Panc1 (cell line): Measurements from ENCODE around the gene FAM131B. TPM values are rescaled to one million over a fixed set of nuclear protein-coding genes. Genes with fewer than 3 reads are reported as not detected.

ENCODE experiments used
- ATAC-seq: fragments of 200-7000 bp; cut with Tn5 transposase; 2 replicates; pipeline ENCODE4 v1.9.1; 2020; ENCODE audit warnings: mild to moderate bottlenecking, moderate library complexity
- BruUV-seq: library from RNA; stranded (reverse); fragments of 400-500 nt; replicated peaks from 2 replicates; lab custom pipeline; 2021; lab: Mats Ljungman, UMichigan
- CTCF ChIA-PET: fragments of 300-600 bp; sonication (Branson Sonifier 250); formaldehyde crosslinking; loops from one replicate; lab custom pipeline; 2022; ENCODE audit warnings: antibody characterized with exemption; lab: Charles Lee
- POLR2A ChIA-PET: fragments of 300-600 bp; sonication (Branson Sonifier 250); formaldehyde crosslinking; loops from one replicate; lab custom pipeline; 2022; ENCODE audit warnings: antibody characterized with exemption; lab: Charles Lee
- DNase-seq: peaks from one replicate; pipeline ENCODE4 v3.0.0-alpha.2; 2010; ENCODE audit warnings: low read depth, low spot score
- H3K27ac ChIP-seq: 2 replicates; pipeline ENCODE4 v1.5.1; 2011; ENCODE audit warnings: mild to moderate bottlenecking, low read length, inconsistent platforms
- H3K27me3 ChIP-seq: fragments of 200-500 bp; sonication (Bioruptor generic); 2 replicates; pipeline ENCODE4 v1.6.0; 2014; ENCODE audit warnings: low read length, inconsistent platforms; ENCODE audit not compliant: control insufficient read depth, insufficient read depth
- H3K36me3 ChIP-seq: fragments of 200-500 bp; sonication (Bioruptor generic); 2 replicates; pipeline ENCODE4 v1.5.1; 2014; ENCODE audit warnings: inconsistent platforms, mild to moderate bottlenecking, low read length, moderate library complexity; ENCODE audit not compliant: control insufficient read depth, insufficient read depth
- H3K4me1 ChIP-seq: 2 replicates; pipeline ENCODE4 v1.5.1; 2011; ENCODE audit warnings: inconsistent platforms, mild to moderate bottlenecking, low read length, moderate library complexity; ENCODE audit not compliant: control insufficient read depth, insufficient read depth
- H3K4me3 ChIP-seq, 2 experiments: 2 replicates each; pipeline ENCODE4 v1.5.1; 2011 to 2012; ENCODE audit warnings: low read depth in 2 of 2, low read length in 2 of 2, mild to moderate bottlenecking in 2 of 2, inconsistent platforms in 1 of 2, moderate library complexity in 1 of 2
- H3K9me3 ChIP-seq: fragments of 200-500 bp; sonication (Bioruptor generic); 2 replicates; pipeline ENCODE4 v1.5.1; 2014; ENCODE audit warnings: low read depth, mild to moderate bottlenecking, inconsistent platforms, low read length, moderate library complexity; ENCODE audit not compliant: control insufficient read depth, insufficient read depth
- POLR2AphosphoS5 ChIP-seq: IDR thresholded peaks from 2 replicates; pipeline ENCODE4 v1.6.1; 2012; ENCODE audit warnings: mild to moderate bottlenecking, low read depth, low read length, moderate library complexity
- SIN3A ChIP-seq: IDR thresholded peaks from 2 replicates; pipeline ENCODE4 v1.6.1; 2012; ENCODE audit warnings: low read depth, mild to moderate bottlenecking, low read length, moderate library complexity, borderline replicate concordance; ENCODE audit not compliant: insufficient read depth
- TCF7L2 ChIP-seq: IDR thresholded peaks from 2 replicates; pipeline ENCODE4 v1.6.1; 2011; ENCODE audit warnings: mild to moderate bottlenecking, low read depth, low read length, inconsistent platforms
- in situ Hi-C: cut with HindIII; loops from 2 replicates; pipeline ENCODE4 v1.10.0; 2016; ENCODE audit warnings: low sequenced_read_pairs, low pct_unique_long_range_greater_than_20kb
- intact Hi-C: fragments of 100-400 bp; cut with micrococcal nuclease; formaldehyde crosslinking; loops from one replicate; pipeline ENCODE4 v1.10.0; 2022; ENCODE audit not compliant: unreplicated experiment
- total RNA-seq: library from RNA; stranded (reverse); gene quantifications from one replicate; pipeline ENCODE4 v1.2.1, GENCODE V29; 2021; ENCODE audit not compliant: unreplicated experiment
- TF ChIP-seq, protein P1 (sequence below): fragments of 450-650 bp; IDR thresholded peaks from 2 replicates; pipeline ENCODE4 v1.5.1; 2017; ENCODE audit warnings: mild to moderate bottlenecking
- TF ChIP-seq, protein P2 (sequence below), 2 experiments: IDR thresholded peaks; 2 replicates each; pipeline ENCODE4 v1.6.1; 2011 to 2012; ENCODE audit warnings: low read depth in 2 of 2, control low read depth in 1 of 2, low read length in 1 of 2, mild to moderate bottlenecking in 1 of 2, moderate library complexity in 1 of 2; ENCODE audit not compliant: insufficient read depth in 1 of 2

Gene FAM131B
- total RNA-seq, 1 experiment from 2014 or later, result 1.5 TPM

DNA sequence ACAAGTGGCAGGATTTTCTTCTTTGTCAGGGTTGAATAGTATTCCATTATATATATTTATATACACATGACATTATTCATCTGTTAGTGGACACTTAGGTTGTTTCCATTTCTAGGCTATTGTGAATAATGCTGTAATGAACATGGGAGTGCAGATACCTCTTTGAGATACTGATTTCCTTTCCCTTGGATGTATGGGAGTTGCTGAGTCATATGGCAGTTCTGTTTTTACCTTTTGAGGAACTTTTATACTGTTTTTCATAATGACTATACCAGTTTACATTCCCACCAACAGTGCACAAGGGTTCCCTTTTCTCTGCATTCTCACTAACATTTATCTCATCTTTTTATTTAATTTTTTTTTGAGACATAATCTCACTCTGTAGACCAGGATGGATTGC is 48.4 kb downstream of the FAM131B start:
- no peak for ATAC-seq
- Histone ChIP-seq H3K4me1 (no peaks in the 10 kb centered on the region), H3K27me3 (no peaks in the 10 kb centered on the region), H3K36me3 (no peaks in the 10 kb centered on the region), H3K4me3 (no peak overlapping the region), H3K27ac (no peak overlapping the region), H3K9me3 (no peaks in the 10 kb centered on the region)
- TF ChIP-seq TCF7L2 (no peak), POLR2AphosphoS5 (no peak), SIN3A (no peak)
- TF ChIP-seq, protein P1, sequence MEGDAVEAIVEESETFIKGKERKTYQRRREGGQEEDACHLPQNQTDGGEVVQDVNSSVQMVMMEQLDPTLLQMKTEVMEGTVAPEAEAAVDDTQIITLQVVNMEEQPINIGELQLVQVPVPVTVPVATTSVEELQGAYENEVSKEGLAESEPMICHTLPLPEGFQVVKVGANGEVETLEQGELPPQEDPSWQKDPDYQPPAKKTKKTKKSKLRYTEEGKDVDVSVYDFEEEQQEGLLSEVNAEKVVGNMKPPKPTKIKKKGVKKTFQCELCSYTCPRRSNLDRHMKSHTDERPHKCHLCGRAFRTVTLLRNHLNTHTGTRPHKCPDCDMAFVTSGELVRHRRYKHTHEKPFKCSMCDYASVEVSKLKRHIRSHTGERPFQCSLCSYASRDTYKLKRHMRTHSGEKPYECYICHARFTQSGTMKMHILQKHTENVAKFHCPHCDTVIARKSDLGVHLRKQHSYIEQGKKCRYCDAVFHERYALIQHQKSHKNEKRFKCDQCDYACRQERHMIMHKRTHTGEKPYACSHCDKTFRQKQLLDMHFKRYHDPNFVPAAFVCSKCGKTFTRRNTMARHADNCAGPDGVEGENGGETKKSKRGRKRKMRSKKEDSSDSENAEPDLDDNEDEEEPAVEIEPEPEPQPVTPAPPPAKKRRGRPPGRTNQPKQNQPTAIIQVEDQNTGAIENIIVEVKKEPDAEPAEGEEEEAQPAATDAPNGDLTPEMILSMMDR, result no peak
- TF ChIP-seq, protein P2, sequence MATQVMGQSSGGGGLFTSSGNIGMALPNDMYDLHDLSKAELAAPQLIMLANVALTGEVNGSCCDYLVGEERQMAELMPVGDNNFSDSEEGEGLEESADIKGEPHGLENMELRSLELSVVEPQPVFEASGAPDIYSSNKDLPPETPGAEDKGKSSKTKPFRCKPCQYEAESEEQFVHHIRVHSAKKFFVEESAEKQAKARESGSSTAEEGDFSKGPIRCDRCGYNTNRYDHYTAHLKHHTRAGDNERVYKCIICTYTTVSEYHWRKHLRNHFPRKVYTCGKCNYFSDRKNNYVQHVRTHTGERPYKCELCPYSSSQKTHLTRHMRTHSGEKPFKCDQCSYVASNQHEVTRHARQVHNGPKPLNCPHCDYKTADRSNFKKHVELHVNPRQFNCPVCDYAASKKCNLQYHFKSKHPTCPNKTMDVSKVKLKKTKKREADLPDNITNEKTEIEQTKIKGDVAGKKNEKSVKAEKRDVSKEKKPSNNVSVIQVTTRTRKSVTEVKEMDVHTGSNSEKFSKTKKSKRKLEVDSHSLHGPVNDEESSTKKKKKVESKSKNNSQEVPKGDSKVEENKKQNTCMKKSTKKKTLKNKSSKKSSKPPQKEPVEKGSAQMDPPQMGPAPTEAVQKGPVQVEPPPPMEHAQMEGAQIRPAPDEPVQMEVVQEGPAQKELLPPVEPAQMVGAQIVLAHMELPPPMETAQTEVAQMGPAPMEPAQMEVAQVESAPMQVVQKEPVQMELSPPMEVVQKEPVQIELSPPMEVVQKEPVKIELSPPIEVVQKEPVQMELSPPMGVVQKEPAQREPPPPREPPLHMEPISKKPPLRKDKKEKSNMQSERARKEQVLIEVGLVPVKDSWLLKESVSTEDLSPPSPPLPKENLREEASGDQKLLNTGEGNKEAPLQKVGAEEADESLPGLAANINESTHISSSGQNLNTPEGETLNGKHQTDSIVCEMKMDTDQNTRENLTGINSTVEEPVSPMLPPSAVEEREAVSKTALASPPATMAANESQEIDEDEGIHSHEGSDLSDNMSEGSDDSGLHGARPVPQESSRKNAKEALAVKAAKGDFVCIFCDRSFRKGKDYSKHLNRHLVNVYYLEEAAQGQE (IDR thresholded peaks at IDR 0.05; ENCODE audit: insufficient read depth in 1 of 2, low read depth in 2 of 2, low read length in 1 of 2), result no peak
- ChIA-PET CTCF (no interaction called here), POLR2A (no interaction called here)
- DNase-seq, result no peak
- intact Hi-C loops (no loop called here), in situ Hi-C loops (no loop called here)
- BruUV-seq, result no TSS peak

DNA sequence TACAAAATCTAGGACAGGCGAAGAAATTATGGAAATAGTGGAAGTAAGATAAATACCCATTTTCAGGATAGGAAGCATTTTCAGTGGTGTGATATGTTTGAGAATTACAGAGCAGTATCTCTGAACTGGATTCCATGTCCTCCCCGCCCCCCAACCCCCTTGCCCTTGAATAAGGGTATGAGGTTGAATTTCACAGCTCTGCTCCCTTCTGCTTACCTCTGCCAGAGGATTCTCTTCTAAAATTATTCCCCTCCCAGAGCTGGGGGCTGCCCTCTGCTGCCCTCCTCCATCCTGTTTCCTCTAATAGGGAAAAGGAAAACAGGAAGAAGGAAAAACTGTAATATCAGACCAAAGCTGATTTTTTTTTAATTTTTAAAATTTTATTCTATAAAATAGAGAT is 53.9 kb downstream of the FAM131B start:
- ATAC-seq, result no peak
- TF ChIP-seq, protein P1, result no peak
- TF ChIP-seq TCF7L2, result no peak
- TF ChIP-seq, protein P2 (IDR thresholded peaks at IDR 0.05; ENCODE audit: insufficient read depth in 1 of 2, low read depth in 2 of 2, low read length in 1 of 2), result no peak
- TF ChIP-seq POLR2AphosphoS5, result no peak
- TF ChIP-seq SIN3A, result no peak
- ChIA-PET CTCF (no interaction called here), POLR2A (interaction anchor here (0.6 kb wide), 1 partner anchor 1584 kb away, joined by 4 read pairs; no protein-coding TSS in a partner anchor)
- in situ Hi-C loops, result no loop called here
- no peaks in the 10 kb centered on the region for H3K4me1 ChIP-seq
- H3K9me3 ChIP-seq, result no peaks in the 10 kb centered on the region
- peaks cover 13% of the 10 kb centered on the region for H3K36me3 ChIP-seq
- no peak for DNase-seq
- intact Hi-C loops, result no loop called here
- BruUV-seq, result no TSS peak
- no peak overlapping the region for H3K27ac ChIP-seq
- H3K27me3 ChIP-seq, result no peaks in the 10 kb centered on the region
- no peak overlapping the region for H3K4me3 ChIP-seq
